Medulla oblongata (tissue), 1 donor: Measurements from ENCODE around the gene PLA1A.

ENCODE experiments used
- DNase-seq: peaks from one replicate; pipeline ENCODE4 v3.0.0-alpha.2; 2015; ENCODE audit errors: extremely low spot score

Gene PLA1A

DNA sequence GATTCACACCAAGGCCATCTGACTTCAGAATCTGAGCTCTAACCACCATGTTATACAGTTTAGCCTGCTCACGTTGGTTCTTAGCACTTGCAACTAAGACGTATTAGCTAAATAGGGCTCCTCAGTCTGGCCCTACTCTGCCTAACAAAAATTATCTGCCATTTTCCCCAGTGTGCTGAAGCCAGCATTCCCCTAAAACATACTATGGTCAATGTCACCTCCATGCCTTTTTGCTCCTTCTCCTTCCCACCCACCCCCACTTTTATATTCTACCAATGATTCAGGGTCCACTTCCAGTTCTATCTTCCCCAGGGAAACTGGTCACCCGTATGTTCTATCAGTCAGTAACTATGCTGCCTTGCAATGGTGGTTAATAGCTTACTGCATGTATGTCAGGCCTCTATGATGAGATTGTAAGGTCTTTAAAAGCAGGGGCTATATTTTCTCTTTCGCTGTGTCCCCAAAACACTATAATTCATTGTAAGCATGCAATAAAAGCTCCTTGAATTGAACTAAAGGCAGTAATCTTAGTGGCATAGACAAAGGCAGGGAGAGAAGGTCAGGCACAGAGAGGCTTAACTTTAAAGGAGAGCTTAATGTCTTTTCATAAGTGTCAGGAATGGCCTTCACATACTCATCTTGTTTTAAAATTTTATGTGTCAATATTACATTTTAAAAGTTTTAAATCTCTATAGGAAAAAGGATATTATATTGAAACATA, 39.4 kb downstream of the PLA1A start:
- DNase-seq = no peak

DNA sequence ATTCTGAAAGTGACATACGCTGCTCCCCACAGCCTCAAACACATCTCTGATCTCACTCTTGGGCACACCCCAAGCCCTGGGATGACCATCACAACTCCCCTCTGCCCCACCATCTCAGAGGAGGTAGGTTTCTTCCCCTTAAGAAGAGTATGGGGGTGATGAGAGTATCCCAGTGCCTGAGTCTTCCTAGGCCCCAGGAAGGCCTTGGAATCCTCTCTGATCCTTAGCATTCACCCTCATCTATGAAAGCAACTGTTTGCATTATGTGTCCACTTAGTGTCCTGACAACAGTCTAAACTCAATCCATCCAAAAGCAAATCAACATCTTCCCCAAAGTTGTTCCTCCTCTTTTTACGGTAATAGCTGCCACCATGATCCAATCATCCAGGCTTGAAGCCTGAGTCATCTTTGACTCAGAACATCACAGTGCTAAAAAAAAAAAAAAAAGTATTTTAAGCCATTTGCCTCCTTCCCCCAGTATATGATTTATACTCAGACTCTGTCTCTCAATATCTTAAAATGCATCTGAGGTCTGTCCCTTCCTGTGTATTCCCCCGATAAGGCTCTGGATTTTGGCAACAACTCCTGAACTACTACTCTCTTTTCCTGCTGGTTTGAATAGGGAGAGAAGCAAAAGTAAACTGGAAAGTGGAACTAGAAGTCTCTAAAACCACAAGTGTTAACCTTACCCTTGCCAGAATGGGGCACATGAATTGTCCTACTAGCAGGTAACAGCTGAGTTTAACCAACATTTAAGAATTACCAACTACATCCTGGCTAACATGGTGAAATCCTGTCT, 40.2 kb downstream of the PLA1A start:
- DNase-seq = peak; percentile 28

DNA sequence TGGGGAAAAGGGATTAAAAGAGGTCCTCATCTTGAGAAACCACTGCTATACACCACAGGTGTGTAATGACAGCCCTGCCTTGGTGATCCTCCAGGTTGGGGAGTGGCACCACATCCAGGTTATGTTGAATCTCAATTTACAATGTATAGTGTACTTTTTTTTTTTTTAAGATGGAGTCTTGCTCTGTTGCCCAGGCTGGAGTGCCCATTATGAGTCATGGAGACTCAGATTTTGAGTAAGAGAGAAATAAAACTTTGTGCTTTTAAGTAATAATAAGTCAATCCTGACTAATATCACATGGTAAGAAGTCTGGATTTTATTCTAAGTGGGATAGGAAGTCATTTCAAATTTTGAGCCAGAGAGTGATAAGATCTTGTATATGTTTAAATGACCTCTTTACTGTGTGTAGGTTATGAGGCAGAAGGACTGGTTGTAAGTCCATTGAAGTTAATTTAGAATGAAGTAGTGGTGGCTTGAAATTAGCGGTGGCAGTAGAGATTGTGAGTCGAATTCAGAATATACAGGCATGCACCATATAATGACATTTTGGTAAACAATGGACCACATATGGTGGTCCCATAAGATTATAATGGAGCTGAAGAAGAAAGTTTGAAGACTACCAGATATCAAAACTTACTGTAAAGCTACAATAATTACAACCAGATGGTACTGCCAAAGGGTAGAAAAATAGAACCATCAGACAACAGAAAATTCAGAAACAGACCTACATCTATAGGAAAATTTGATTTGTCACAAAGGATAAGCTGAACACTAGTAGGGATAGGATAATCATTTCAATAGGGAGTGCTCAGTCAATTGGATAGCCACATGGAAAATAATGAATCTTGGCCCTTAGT, 42.0 kb downstream of the PLA1A start:
- DNase-seq = no peak

DNA sequence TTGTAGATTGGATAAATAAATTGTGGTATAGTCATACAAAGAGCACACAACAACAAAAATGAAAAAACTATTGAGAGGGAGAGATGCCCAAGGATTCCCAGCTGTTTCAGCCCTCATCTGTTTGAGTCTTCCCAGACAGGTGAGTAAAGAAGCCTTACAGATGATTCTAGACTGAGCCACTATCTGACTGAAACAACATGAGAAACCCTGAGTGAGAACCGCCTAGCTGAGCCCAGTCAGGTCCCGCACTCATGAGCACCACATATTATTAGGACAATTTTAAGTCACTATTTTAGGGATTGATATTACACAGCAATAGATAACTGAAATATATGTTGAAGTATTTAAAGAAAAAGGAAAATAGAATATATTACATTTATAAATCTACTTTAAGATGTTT, 43.7 kb downstream of the PLA1A start:
- DNase-seq = no peak

DNA sequence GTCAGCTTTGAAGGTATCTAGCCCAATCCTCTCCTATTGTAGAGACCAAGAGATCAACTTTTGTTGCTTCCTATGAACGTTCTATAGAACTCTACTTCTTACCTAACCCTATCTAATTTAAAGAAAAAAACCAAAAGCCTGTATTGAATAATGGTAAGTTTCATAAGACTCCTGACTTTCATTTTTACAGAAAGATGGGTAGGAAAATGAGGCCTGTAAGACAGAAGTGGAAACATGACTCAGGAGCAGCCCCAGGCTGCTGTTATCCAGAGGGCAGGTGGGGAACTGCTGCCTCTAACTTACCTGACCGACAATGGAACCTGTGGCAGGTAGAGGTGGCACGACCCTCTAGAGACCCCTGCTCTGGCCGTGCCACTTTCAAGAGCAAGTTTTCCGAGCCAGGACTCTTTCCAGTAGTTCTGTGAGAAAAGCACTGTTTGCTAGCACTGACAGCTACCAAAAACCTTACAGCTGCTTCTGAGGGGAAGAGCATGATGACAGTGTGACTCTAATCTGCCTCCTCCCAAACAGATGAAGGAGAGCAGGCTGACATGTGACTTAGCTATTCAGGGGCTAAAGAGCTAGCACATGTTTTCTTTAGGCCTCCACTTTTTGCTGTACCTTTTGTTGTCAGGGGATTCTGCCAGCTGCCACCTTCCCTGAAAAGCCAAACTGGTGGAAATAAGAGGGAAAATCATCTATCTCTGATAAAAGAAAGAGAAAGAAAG, 45.2 kb downstream of the PLA1A start:
- DNase-seq = peak; percentile 12

GRCh38 chr3:119643528-119643927, 45.8 kb downstream of the PLA1A start:
- DNase-seq = no peak

DNA sequence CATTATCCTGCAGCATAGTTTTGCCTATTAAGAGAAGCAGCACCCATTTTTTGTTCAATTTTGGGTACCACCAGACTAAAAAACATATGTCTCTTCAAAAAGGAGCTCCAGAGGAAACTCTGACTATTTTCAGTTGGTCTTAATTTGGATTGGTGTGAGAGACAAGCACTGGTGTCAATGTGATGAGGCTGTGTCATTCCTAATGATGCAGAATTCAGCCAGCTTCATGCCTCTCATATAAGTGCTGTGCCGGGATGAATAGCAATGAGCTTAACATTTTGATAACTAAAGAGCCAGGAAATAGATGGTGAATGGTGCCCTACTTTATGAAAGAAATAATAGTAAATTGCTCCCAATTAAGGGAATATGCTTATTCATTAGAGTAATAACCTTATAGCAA, 46.8 kb downstream of the PLA1A start:
- no peak for DNase-seq

DNA sequence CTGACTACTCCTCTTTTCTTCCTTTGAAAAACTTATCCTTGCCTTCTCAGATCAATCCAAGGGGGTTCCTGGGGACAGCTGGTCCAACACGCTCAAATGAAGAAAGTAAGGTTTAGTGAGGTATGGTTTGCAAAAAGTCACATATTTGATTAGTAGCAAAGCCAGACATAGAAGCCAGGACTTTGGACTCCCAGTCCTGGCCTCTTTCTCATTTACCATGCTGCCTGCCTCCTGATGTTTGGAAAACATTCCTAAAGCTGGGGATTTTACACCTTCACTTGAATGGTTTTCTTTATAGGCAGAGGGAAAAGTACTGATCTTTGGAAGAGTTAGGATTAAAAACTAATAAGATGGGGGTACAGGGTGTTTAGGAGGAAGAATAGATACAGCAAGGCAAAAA, 48.1 kb downstream of the PLA1A start:
- no peak for DNase-seq

DNA sequence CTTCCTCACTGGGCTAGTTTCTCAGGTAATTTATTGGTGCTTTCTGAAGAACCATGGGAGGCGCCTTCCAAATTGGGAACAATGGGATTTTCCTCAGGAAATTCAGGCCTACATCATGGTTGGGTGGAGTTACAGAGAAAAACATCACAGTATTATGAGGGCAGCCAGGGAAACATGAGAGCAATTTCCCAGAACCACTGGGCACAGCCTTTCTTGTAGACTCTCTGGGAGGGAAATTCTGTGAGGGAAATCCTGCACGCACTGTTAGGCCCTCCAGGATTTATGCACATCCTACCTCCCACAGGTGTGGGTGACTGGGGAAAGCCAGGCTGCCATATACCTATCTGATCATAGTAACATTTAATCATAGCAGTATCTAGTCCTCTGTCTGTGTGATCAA, 49.5 kb downstream of the PLA1A start:
- no peak for DNase-seq

DNA sequence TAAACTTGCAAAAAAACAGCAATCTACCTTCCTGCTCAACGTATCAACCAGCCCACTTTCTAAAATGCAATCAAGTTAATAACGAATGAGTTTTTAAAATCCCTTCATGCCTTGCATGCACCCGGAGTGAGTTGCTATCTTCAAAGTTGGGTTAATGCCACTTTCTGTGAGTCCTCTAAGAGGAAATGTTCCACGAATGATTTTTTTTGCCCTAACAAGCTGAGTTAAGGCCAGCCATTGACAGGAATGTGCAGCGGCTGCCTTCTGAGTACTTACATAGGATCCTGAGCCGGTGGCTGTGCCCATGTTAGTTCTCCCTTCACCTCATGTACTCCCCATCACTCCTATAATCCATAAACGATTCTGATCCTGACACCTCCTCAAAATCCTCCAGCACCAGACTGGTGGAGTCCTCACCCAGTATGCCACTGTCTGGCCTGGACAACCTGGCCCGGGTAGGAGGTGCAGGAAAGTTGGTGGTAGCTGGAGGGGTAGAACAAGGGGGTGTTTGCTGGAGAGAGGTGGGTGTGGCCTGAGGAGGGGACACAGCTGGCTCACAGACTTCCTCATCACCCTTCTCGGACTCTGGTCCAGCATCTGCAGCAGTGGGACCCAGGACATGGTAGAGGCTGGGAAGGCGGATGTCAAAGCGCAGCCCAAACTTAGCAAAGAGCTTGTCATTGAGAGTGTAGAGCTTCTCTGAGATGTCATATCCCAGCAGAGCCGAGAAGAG, 50.3 kb downstream of the PLA1A start:
- DNase-seq = no peak

GRCh38 chr3:119649761-119650160, 52.1 kb downstream of the PLA1A start:
- no peak for DNase-seq

DNA sequence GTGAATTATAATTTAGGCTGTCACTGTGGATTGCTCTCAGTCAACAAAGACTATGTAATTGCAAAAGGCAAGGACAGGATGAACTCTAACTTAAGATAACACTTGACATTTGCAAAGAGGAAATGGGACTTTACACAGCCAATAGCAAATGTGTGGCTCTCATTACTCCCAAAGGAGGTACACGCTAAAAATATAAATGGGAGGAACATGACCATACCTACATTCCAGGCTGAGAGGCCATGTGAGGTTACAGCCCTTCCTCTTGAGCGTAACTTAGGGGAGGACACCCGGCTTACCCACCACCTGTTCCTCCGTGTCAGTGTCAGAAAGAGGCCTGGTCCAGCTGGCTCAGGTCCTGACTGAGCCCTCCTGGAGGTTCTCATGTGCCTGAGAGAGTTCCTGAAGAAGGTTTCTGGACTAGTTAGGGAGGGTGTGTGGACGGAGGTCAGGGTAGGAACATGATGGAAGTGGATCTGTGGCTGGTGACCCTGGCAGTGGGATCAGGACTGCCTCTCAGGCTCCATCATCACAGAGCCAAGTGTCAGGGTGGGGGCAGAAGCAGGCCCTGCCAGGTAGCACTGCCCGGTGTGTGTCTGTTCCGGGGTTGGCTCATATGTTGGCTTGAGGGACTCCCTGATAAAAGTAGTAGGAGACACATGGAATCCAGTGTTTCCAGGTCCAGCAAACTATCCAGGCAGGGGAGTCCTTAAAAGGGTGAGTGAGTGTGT, 54.8 kb downstream of the PLA1A start:
- no peak for DNase-seq

DNA sequence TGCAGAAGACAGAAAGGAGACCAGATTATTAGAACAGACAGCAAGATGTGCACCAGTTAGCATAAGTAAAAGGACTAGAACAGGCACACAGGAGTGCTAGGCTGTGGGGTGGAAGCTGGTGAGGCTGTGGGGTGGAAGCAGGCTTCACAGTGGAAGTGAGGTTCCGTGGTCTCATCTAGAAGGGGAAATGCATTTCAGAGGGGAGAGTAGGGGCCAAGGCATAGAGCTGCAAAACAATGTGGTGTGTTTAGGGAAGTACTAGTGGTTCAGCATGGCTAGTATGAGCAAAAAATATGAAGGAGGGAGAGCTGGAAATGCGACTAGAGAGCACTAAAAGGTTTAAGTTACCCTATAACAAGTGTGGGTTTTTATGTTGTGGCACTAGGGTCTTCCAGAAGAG, 56.2 kb downstream of the PLA1A start:
- no peak for DNase-seq

DNA sequence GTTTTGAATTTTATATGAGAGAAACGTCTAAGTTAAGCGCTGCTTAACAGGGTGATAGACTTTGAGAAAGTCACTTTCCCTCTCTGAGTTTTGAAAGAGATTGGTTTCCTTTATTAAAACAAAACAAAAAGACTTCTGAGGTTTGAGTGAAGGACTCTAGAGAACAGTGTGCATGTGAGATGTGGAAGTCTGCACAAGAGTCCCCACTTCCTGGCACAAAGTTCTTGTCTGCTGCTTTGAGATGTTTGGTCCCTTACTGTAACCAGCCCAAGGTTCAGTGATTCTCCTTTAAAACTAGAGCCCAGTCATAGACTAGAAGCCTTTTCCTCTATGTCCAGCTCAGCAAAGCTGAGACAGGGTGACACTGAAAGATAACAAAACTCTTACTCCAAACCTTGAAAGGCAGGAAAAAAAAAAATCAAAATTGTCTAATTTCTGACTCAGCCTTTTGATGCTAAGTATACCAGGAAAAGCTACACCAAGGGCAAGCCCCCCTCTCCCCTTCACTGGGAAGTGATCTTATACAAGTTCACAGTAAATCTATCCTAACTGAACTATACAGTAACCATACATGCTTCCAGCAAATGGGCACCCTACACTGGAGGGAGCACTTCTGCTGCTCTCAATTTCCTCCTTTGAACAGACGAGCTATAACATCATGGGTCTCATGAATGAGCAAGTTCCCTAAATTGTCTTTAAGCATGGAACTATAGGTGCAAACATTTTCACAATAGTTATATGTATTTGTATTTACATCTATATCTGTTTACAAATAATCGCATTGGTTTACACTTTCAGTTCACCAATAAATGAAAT, 60.4 kb downstream of the PLA1A start:
- peak; percentile 56 for DNase-seq

DNA sequence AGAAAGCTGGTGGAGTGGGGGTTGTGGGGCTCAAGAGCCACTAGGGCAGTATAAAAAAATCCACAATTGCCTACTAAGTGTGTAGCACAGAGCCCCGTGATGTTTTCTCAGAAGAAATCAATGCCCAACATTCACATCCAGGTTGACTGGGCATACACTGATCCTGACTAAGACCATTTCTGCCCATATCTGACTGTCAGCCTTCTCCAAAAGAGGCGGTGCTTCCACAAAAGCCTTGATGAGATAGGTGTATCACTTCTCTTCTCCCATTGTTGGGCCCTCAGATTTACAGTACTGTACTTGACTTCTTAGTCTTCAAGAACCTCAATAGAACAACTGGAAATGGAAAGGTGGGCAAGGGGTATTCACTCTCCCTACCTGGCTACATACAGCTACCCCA, 61.3 kb downstream of the PLA1A start:
- DNase-seq = no peak

- DNase-seq = peak; percentile 26
Measured at GRCh38 chr3:119659606-119660291, 62.1 kb downstream of the PLA1A start.

- DNase-seq = no peak
Measured at GRCh38 chr3:119660474-119661440, 63.1 kb downstream of the PLA1A start, which contains the start of gene POPDC2. Gene POPDC2 (minus strand): TSS chr3:119660589. CDS start chr3:119660423, 166 bp downstream.
